Measurements from ENCODE around the gene CUL4A. TPM values are rescaled to one million over a fixed set of nuclear protein-coding genes. Genes with fewer than 3 reads are reported as not detected.
A peak's percentile ranks its signal among the peaks of the same experiment; 100 is the strongest.

CUL4A gene
- total RNA-seq, 1 experiment from 2014 or later: 85.9 TPM

- Mint-ChIP-seq H3K9me3 (ENCODE audit: unreplicated experiment) (no peaks in the 10 kb centered on the region), H3K4me1 (ENCODE audit: insufficient read depth, unreplicated experiment) (no peaks in the 10 kb centered on the region), H3K4me3 (ENCODE audit: unreplicated experiment) (no peak overlapping the region), H3K27ac (ENCODE audit: low read depth, unreplicated experiment) (peak overlapping the region; percentile 18), H3K27me3 (ENCODE audit: insufficient read depth, unreplicated experiment) (no peaks in the 10 kb centered on the region), H3K36me3 (ENCODE audit: insufficient read depth, unreplicated experiment) (peaks cover 29% of the 10 kb centered on the region)
- POLR2A ChIA-PET: interaction anchor here (1.3 kb wide), 1 partner anchor 19 kb away, joined by 7 read pairs; no protein-coding TSS in a partner anchor
- no peak for TF ChIP-seq CTCF (IDR thresholded peaks at IDR 0.05; ENCODE audit: unreplicated experiment)
- intact Hi-C loops (cut with micrococcal nuclease): no loop called here
- no peak for DNase-seq (ENCODE audit: unreplicated experiment)
- CTCF ChIA-PET: interaction anchor here (0.6 to 1.0 kb wide), 2 partner anchors 122 to 315 kb away, joined by 3 read pairs; no protein-coding TSS in a partner anchor
- BruUV-seq (replicated peaks): no TSS peak
Observed at GRCh38 chr13:113272701-113273181, 63.3 kb downstream of the CUL4A start.

- BruUV-seq (replicated peaks): no TSS peak
- no peaks in the 10 kb centered on the region for H3K9me3 Mint-ChIP-seq (ENCODE audit: unreplicated experiment)
- H3K4me1 Mint-ChIP-seq (ENCODE audit: insufficient read depth, unreplicated experiment): no peaks in the 10 kb centered on the region
- TF ChIP-seq CTCF (IDR thresholded peaks at IDR 0.05; ENCODE audit: unreplicated experiment): no peak
- no peak for DNase-seq (ENCODE audit: unreplicated experiment)
- ChIA-PET CTCF (interaction anchor here (0.6 to 1.0 kb wide), 2 partner anchors 121 to 316 kb away, joined by 3 read pairs; no protein-coding TSS in a partner anchor), POLR2A (interaction anchor here (1.1 to 1.3 kb wide), 2 partner anchors 19 to 792 kb away, joined by 3 to 7 read pairs; no protein-coding TSS in a partner anchor)
- H3K36me3 Mint-ChIP-seq (ENCODE audit: insufficient read depth, unreplicated experiment): peaks cover 25% of the 10 kb centered on the region
- no peak overlapping the region for H3K27ac Mint-ChIP-seq (ENCODE audit: low read depth, unreplicated experiment)
- no peak overlapping the region for H3K4me3 Mint-ChIP-seq (ENCODE audit: unreplicated experiment)
- intact Hi-C loops (cut with micrococcal nuclease): no loop called here
- no peaks in the 10 kb centered on the region for H3K27me3 Mint-ChIP-seq (ENCODE audit: insufficient read depth, unreplicated experiment)
Observed at GRCh38 chr13:113273321-113273720, 63.9 kb downstream of the CUL4A start.

- H3K9me3 Mint-ChIP-seq (ENCODE audit: unreplicated experiment): no peaks in the 10 kb centered on the region
- no TSS peak for BruUV-seq (replicated peaks)
- peaks cover 25% of the 10 kb centered on the region for H3K36me3 Mint-ChIP-seq (ENCODE audit: insufficient read depth, unreplicated experiment)
- H3K4me3 Mint-ChIP-seq (ENCODE audit: unreplicated experiment): no peak overlapping the region
- no peaks in the 10 kb centered on the region for H3K4me1 Mint-ChIP-seq (ENCODE audit: insufficient read depth, unreplicated experiment)
- TF ChIP-seq CTCF (IDR thresholded peaks at IDR 0.05; ENCODE audit: unreplicated experiment): no peak
- no peak overlapping the region for H3K27ac Mint-ChIP-seq (ENCODE audit: low read depth, unreplicated experiment)
- no peak for DNase-seq (ENCODE audit: unreplicated experiment)
- H3K27me3 Mint-ChIP-seq (ENCODE audit: insufficient read depth, unreplicated experiment): no peaks in the 10 kb centered on the region
- intact Hi-C loops (cut with micrococcal nuclease): loop anchor here (2.0 kb wide), 1 partner anchor 99 kb away; no protein-coding TSS in a partner anchor
- POLR2A ChIA-PET: interaction anchor here (0.6 to 1.2 kb wide), 5 partner anchors 10 to 791 kb away, joined by 3 to 6 read pairs (median 4); no protein-coding TSS in a partner anchor
- CTCF ChIA-PET: interaction anchor here (0.7 to 1.3 kb wide), 5 partner anchors 16 to 337 kb away, joined by 3 to 7 read pairs (median 4); no protein-coding TSS in a partner anchor
Observed at GRCh38 chr13:113273851-113274590, 64.6 kb downstream of the CUL4A start.

- H3K4me1 Mint-ChIP-seq (ENCODE audit: insufficient read depth, unreplicated experiment): no peaks in the 10 kb centered on the region
- H3K27me3 Mint-ChIP-seq (ENCODE audit: insufficient read depth, unreplicated experiment): no peaks in the 10 kb centered on the region
- no TSS peak for BruUV-seq (replicated peaks)
- intact Hi-C loops (cut with micrococcal nuclease): loop anchor here (1.0 to 2.0 kb wide), 2 partner anchors 98 to 120 kb away; no protein-coding TSS in a partner anchor
- H3K4me3 Mint-ChIP-seq (ENCODE audit: unreplicated experiment): no peak overlapping the region
- CTCF ChIA-PET: interaction anchor here (0.7 to 1.3 kb wide), 5 partner anchors 16 to 337 kb away, joined by 3 to 7 read pairs (median 4); no protein-coding TSS in a partner anchor
- DNase-seq (ENCODE audit: unreplicated experiment): no peak
- H3K36me3 Mint-ChIP-seq (ENCODE audit: insufficient read depth, unreplicated experiment): peaks cover 21% of the 10 kb centered on the region
- no peaks in the 10 kb centered on the region for H3K9me3 Mint-ChIP-seq (ENCODE audit: unreplicated experiment)
- no peak for TF ChIP-seq CTCF (IDR thresholded peaks at IDR 0.05; ENCODE audit: unreplicated experiment)
- no peak overlapping the region for H3K27ac Mint-ChIP-seq (ENCODE audit: low read depth, unreplicated experiment)
- POLR2A ChIA-PET: interaction anchor here (0.6 to 1.2 kb wide), 4 partner anchors 11 to 69 kb away, joined by 3 to 6 read pairs (median 4); no protein-coding TSS in a partner anchor
Observed at GRCh38 chr13:113274721-113275120, 65.3 kb downstream of the CUL4A start.
